Naive B cell (primary cell): ENCODE results near the gene TMCO5A. TPM values are rescaled to one million over a fixed set of nuclear protein-coding genes. Genes with fewer than 3 reads are reported as not detected.

ENCODE experiments used
- ATAC-seq, 2 donors: fragments of 150-1000 bp; cut with Tn5 transposase; 2 replicates each; pipeline ENCODE4 v1.10.0; 2021; ENCODE audit warnings: low read depth in 2 of 2, mild to moderate bottlenecking in 2 of 2, moderate library complexity in 2 of 2
- DNase-seq: peaks from one replicate; pipeline ENCODE4 v3.0.0; 2022
- H3K27ac Mint-ChIP-seq, 6 donors: one replicate each; pipeline ENCODE4 v1.8.0; 2020 to 2022; ENCODE audit warnings: mild to moderate bottlenecking in 6 of 6, mixed read lengths in 6 of 6, moderate library complexity in 5 of 6, inconsistent platforms in 2 of 6
- H3K27me3 Mint-ChIP-seq, 3 donors: one replicate each; pipeline ENCODE4 v1.8.0; 2021 to 2022; ENCODE audit warnings: mixed read lengths in 3 of 3, mild to moderate bottlenecking in 1 of 3
- H3K36me3 Mint-ChIP-seq, 2 donors: one replicate each; pipeline ENCODE4 v1.8.0; 2020 to 2022; ENCODE audit warnings: mixed read lengths in 2 of 2, inconsistent platforms in 1 of 2, mild to moderate bottlenecking in 1 of 2
- H3K4me1 Mint-ChIP-seq, 3 donors: one replicate each; pipeline ENCODE4 v1.8.0; 2020 to 2022; ENCODE audit warnings: mixed read lengths in 3 of 3, inconsistent platforms in 1 of 3, mild to moderate bottlenecking in 1 of 3, moderate library complexity in 1 of 3
- H3K4me3 Mint-ChIP-seq, 8 donors: one replicate each; pipeline ENCODE4 v1.8.0; 2020 to 2022; ENCODE audit warnings: mild to moderate bottlenecking in 8 of 8, mixed read lengths in 8 of 8, moderate library complexity in 8 of 8, inconsistent platforms in 2 of 8
- H3K9me3 Mint-ChIP-seq, 7 donors: one replicate each; pipeline ENCODE4 v1.8.0; 2020 to 2022; ENCODE audit warnings: mixed read lengths in 7 of 7, mild to moderate bottlenecking in 5 of 7, inconsistent platforms in 2 of 7, moderate library complexity in 1 of 7
- polyA plus RNA-seq, 6 donors: library from polyadenylated mRNA; unstranded; fragments of 300-500 nt; fragmentation: Illumina TruSeq; gene quantifications; one replicate each; pipeline ENCODE4 v1.2.3, GENCODE V29; 2021; ENCODE audit warnings: low read depth in 6 of 6

TMCO5A gene
- polyA plus RNA-seq, 6 donors from 2014 or later, result not detected

DNA sequence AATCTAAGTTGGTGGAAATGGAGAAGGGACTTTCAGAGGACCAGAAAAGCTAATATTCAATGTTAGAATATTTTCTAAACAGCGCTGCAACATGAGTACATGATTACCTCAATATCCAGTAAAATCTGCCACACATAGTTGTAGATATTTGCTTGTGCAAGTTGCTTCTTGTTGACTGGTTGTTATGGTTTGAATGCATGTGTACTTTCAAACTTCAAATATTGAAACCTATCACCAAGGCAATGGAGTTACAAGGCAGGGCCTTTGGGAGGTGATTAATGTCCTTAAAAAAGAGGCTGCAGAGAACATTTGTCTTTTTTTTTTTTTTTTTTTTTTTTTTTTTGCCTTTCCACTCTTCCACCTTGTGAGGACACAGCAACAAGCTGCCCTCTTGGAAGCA lies 49.9 kb downstream of the TMCO5A start:
- Mint-ChIP-seq H3K36me3 (no peaks in the 10 kb centered on the region), H3K4me1 (no peaks in the 10 kb centered on the region), H3K9me3 (peaks cover 0 to 15% (median 7%) of the 10 kb centered on the region in 7 donors), H3K27ac (no peak overlapping the region), H3K27me3 (peaks cover 5 to 17% (median 7%) of the 10 kb centered on the region in 3 donors), H3K4me3 (no peak overlapping the region)
- DNase-seq (no peak), ATAC-seq (no peak)

DNA sequence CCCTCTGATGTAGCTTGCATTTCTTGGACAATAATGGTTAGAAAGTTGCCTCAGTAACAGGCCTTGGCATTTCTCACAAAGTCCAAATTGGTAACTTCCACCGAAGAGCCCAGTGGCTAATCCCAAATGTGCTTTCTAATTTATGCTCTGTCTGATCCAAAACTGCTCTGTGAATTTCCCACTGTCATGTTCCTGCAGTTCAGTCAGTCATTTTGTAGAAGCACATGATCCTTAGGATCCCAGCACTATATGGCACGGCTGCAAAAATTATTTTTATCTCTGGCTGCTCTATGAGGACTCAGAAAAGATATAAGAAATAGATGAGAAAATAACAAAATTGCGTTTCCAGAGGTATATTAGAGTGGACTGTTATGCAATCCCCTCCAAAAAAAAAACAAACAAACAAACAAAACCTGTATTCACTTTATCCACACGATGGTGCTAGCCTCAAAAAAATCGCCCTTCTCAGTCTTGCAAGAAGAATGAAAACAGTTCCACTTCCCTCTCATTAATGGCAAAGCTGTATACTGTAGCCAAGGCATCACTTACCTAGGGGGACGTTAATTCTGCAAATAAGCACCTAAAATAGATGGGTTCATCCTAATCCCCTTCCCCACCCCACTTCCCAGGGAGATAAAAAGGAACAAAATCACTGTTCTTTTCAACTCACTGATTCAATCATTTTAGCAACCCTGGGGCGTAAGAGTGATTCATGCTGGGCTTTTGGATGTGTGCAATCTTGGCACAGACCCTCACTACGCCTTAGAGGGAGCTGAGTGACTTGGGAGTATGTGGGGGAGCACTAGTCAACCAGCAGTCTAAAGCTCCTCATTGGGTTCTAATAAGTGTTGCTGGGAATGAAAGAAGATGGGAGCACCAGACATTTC lies 61.3 kb downstream of the TMCO5A start:
- peaks cover 0 to 8% (median 5%) of the 10 kb centered on the region in 7 donors for H3K9me3 Mint-ChIP-seq
- H3K27me3 Mint-ChIP-seq, result peaks cover 18 to 22% (median 21%) of the 10 kb centered on the region in 3 donors
- H3K36me3 Mint-ChIP-seq, result no peaks in the 10 kb centered on the region
- DNase-seq (peak; percentile 14), ATAC-seq (peak in 1 of 2 donors; percentile 30)
- H3K4me3 Mint-ChIP-seq, result no peak overlapping the region
- no peaks in the 10 kb centered on the region for H3K4me1 Mint-ChIP-seq
- peak overlapping the region in 1 of 6 donors; percentile 54 for H3K27ac Mint-ChIP-seq
